SK-N-SH (cell line): ENCODE data around the gene GRIN1. TPM values are rescaled to one million over a fixed set of nuclear protein-coding genes. Genes with fewer than 3 reads are reported as not detected.

Source experiments
- CTCF ChIA-PET: fragments of 300-600, 350-600 bp; formaldehyde crosslinking; extraction: SDS; loops from one replicate; lab custom pipeline; 2021; lab: Yijun Ruan, JAX
- POLR2A ChIA-PET: fragments of 350-600 bp; sonication (Branson Sonifier 250); formaldehyde crosslinking; extraction: SDS; loops from one replicate; lab custom pipeline; 2020; ENCODE audit warnings: antibody characterized with exemption, inconsistent platforms; lab: Yijun Ruan, JAX
- DNase-seq: peaks from one replicate; pipeline ENCODE4 v3.0.0; 2012
- H2AFZ ChIP-seq: fragments of 200-600 bp; sonication (generic); 2 replicates; pipeline ENCODE4 v1.8.1; 2016; ENCODE audit warnings: antibody characterized with exemption, mild to moderate bottlenecking, low read depth
- H3F3A ChIP-seq: fragments of 200-600 bp; sonication (generic); replicated peaks from 2 replicates; pipeline ENCODE3; 2016; ENCODE audit warnings: antibody characterized with exemption, mild to moderate bottlenecking; ENCODE audit not compliant: insufficient read depth
- H3K27ac ChIP-seq, 2 experiments: fragments of 200-500 bp in 1 of 2; fragments of 200-600 bp in 1 of 2; sonication (Bioruptor generic) in 1 of 2; sonication (generic), shearing (Covaris generic) in 1 of 2; 2 replicates each; pipeline versions ENCODE4 v1.5.1 to v1.6.1; 2014 to 2016; ENCODE audit warnings: low read depth in 2 of 2, inconsistent platforms in 1 of 2, low read length in 1 of 2, mild to moderate bottlenecking in 1 of 2, mixed read lengths in 1 of 2
- H3K27me3 ChIP-seq: fragments of 200-600 bp; sonication (generic), shearing (Covaris generic); 2 replicates; pipeline ENCODE4 v1.6.1; 2016; ENCODE audit warnings: mixed run types; ENCODE audit not compliant: insufficient read depth
- H3K36me3 ChIP-seq, 2 experiments: fragments of 200-500 bp in 1 of 2; fragments of 200-600 bp in 1 of 2; sonication (Bioruptor generic) in 1 of 2; sonication (generic) in 1 of 2; replicated peaks in 1 of 2; 2 replicates each; pipeline versions ENCODE3 to v1.5.1; 2014 to 2016; ENCODE audit warnings: low read length in 1 of 2, mild to moderate bottlenecking in 1 of 2; ENCODE audit not compliant: insufficient read depth in 2 of 2, control insufficient read depth in 1 of 2
- H3K4me1 ChIP-seq, 2 experiments: fragments of 200-500 bp in 1 of 2; fragments of 200-600 bp in 1 of 2; sonication (Bioruptor generic) in 1 of 2; sonication (generic), shearing (Covaris generic) in 1 of 2; 2 replicates each; pipeline versions ENCODE4 v1.5.1 to v1.6.1; 2014 to 2016; ENCODE audit warnings: low read depth in 1 of 2, low read length in 1 of 2, mixed run types in 1 of 2; ENCODE audit not compliant: insufficient read depth in 2 of 2, control insufficient read depth in 1 of 2
- H3K4me2 ChIP-seq: fragments of 200-600 bp; sonication (generic), shearing (Covaris generic); 2 replicates; pipeline ENCODE4 v1.6.1; 2017; ENCODE audit warnings: mixed run types
- H3K4me3 ChIP-seq, 2 experiments: fragments of 200-500 bp in 1 of 2; fragments of 200-600 bp in 1 of 2; sonication (Bioruptor generic) in 1 of 2; sonication (generic), shearing (Covaris generic) in 1 of 2; 2 replicates each; pipeline versions ENCODE4 v1.5.1 to v1.8.1; 2014 to 2016; ENCODE audit warnings: low read depth in 2 of 2, inconsistent platforms in 1 of 2, low read length in 1 of 2, mild to moderate bottlenecking in 1 of 2, mixed read lengths in 1 of 2, moderate library complexity in 1 of 2
- H3K79me2 ChIP-seq: fragments of 200-600 bp; sonication (generic); 2 replicates; pipeline ENCODE4 v1.8.1; 2017; ENCODE audit warnings: mild to moderate bottlenecking; ENCODE audit not compliant: insufficient read depth
- H3K9ac ChIP-seq: fragments of 200-600 bp; sonication (generic); 2 replicates; pipeline ENCODE4 v1.6.1; 2017; ENCODE audit warnings: mixed run types
- H3K9me2 ChIP-seq: fragments of 200-600 bp; sonication (generic); 2 replicates; pipeline ENCODE4 v1.6.1; 2017; ENCODE audit warnings: mixed run types
- H3K9me3 ChIP-seq: fragments of 200-600 bp; sonication (generic); 2 replicates; pipeline ENCODE4 v1.6.1; 2017; ENCODE audit warnings: mixed run types, mild to moderate bottlenecking, moderate library complexity
- H4K20me1 ChIP-seq: fragments of 200-600 bp; sonication (generic); 2 replicates; pipeline ENCODE4 v1.6.1; 2017; ENCODE audit warnings: mild to moderate bottlenecking, mixed run types; ENCODE audit not compliant: insufficient read depth
- ELF1 ChIP-seq: IDR thresholded peaks from 2 replicates; pipeline ENCODE4 v1.4.0; 2012
- EZH2phosphoT487 ChIP-seq: fragments of 200-600 bp; sonication (generic); IDR thresholded peaks from 2 replicates; pipeline ENCODE4 v1.6.1; 2017; ENCODE audit warnings: low read depth, mixed run types, mild to moderate bottlenecking, antibody characterized with exemption, moderate library complexity, borderline replicate concordance
- FOSL2 ChIP-seq: IDR thresholded peaks from 2 replicates; pipeline ENCODE4 v1.4.0; 2012; ENCODE audit warnings: low read depth, mild to moderate bottlenecking, moderate library complexity, borderline replicate concordance
- FOXJ3 ChIP-seq: sonication (generic); formaldehyde crosslinking; IDR thresholded peaks from 2 replicates; pipeline ENCODE4 v1.5.1; 2020; ENCODE audit warnings: mild to moderate bottlenecking, missing genetic modification reagents
- JUND ChIP-seq: IDR thresholded peaks from 2 replicates; pipeline ENCODE4 v1.4.0; 2012
- MEF2A ChIP-seq: IDR thresholded peaks from 2 replicates; pipeline ENCODE4 v1.4.0; 2012; ENCODE audit warnings: low read depth, borderline replicate concordance
- MXI1 ChIP-seq: IDR thresholded peaks from 2 replicates; pipeline ENCODE4 v1.6.1; 2012; ENCODE audit warnings: mild to moderate bottlenecking, low read depth, low read length, improper control_type of control experiment
- NFIC ChIP-seq: IDR thresholded peaks from 2 replicates; pipeline ENCODE4 v1.4.0; 2012; ENCODE audit warnings: borderline replicate concordance
- NRF1 ChIP-seq: IDR thresholded peaks from 2 replicates; pipeline ENCODE4 v1.6.1; 2012; ENCODE audit warnings: low read depth, mild to moderate bottlenecking, low read length
- RAD21 ChIP-seq: IDR thresholded peaks from 2 replicates; pipeline ENCODE4 v1.6.1; 2012; ENCODE audit warnings: mild to moderate bottlenecking, low read length
- TEAD4 ChIP-seq: IDR thresholded peaks from 2 replicates; pipeline ENCODE4 v1.4.0; 2012; ENCODE audit warnings: mild to moderate bottlenecking, borderline replicate concordance; ENCODE audit not compliant: insufficient read depth
- WGBS: methylation state at CpG from one replicate; pipeline ENCODE4 v1.1.6; 2017; ENCODE audit warnings: low lambda C conversion rate; 5-methylcytosine and 5-hydroxymethylcytosine counted together
- polyA plus RNA-seq, 3 experiments: library from polyadenylated mRNA; depleted of rRNA; stranded (reverse); fragments of >200 nt; gene quantifications; 2 replicates each; pipeline ENCODE4 v1.2.3, GENCODE V29; 2012
- TF ChIP-seq, protein P1 (sequence below): fragments of 200-600 bp; sonication (generic); IDR thresholded peaks from 2 replicates; pipeline ENCODE4 v1.6.1; 2017; ENCODE audit warnings: antibody characterized with exemption, mild to moderate bottlenecking, moderate library complexity
- TF ChIP-seq, protein P2 (sequence below): fragments of 150-350 bp; IDR thresholded peaks from 2 replicates; pipeline ENCODE4 v1.6.1; 2017; ENCODE audit warnings: antibody characterized with exemption, low read length, low read depth, borderline replicate concordance
- TF ChIP-seq, protein P3 (sequence below): IDR thresholded peaks from 2 replicates; pipeline ENCODE4 v1.4.0; 2012; ENCODE audit warnings: low read depth, borderline replicate concordance
- TF ChIP-seq, protein P4 (sequence below): IDR thresholded peaks from 2 replicates; pipeline ENCODE4; 2012
- TF ChIP-seq, protein P5 (sequence below): IDR thresholded peaks from 2 replicates; pipeline ENCODE4 v1.4.0; 2012; ENCODE audit warnings: low read depth
- TF ChIP-seq, protein P6 (sequence below): IDR thresholded peaks from 2 replicates; pipeline ENCODE4 v1.6.1; 2012; ENCODE audit warnings: mild to moderate bottlenecking, low read depth, low read length, moderate library complexity

The GRIN1 gene
- polyA plus RNA-seq, 1 of the 3 experiments (the other 2 are of a cell fraction), result not detected

DNA sequence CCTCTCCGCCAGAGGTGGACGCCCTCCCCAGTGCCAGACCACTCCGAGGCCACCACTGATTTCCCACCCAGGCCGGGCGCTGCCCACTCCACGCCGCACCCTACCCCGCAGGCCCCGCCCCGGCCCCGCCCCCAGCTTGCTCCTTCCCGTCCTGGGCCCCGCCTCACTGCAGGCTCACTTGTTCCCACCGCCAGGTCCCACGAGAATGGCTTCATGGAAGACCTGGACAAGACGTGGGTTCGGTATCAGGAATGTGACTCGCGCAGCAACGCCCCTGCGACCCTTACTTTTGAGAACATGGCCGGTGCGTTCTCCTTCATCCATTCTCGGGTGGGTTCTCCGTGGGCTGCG lies 24.4 kb downstream of the GRIN1 start:
- H3K36me3 ChIP-seq, result no peaks in the 10 kb centered on the region
- TF ChIP-seq TEAD4, result no peak
- TF ChIP-seq, protein P1, sequence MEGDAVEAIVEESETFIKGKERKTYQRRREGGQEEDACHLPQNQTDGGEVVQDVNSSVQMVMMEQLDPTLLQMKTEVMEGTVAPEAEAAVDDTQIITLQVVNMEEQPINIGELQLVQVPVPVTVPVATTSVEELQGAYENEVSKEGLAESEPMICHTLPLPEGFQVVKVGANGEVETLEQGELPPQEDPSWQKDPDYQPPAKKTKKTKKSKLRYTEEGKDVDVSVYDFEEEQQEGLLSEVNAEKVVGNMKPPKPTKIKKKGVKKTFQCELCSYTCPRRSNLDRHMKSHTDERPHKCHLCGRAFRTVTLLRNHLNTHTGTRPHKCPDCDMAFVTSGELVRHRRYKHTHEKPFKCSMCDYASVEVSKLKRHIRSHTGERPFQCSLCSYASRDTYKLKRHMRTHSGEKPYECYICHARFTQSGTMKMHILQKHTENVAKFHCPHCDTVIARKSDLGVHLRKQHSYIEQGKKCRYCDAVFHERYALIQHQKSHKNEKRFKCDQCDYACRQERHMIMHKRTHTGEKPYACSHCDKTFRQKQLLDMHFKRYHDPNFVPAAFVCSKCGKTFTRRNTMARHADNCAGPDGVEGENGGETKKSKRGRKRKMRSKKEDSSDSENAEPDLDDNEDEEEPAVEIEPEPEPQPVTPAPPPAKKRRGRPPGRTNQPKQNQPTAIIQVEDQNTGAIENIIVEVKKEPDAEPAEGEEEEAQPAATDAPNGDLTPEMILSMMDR, result no peak
- no peak for TF ChIP-seq FOSL2
- no peak for TF ChIP-seq MEF2A
- TF ChIP-seq, protein P2, sequence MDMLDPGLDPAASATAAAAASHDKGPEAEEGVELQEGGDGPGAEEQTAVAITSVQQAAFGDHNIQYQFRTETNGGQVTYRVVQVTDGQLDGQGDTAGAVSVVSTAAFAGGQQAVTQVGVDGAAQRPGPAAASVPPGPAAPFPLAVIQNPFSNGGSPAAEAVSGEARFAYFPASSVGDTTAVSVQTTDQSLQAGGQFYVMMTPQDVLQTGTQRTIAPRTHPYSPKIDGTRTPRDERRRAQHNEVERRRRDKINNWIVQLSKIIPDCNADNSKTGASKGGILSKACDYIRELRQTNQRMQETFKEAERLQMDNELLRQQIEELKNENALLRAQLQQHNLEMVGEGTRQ, result no peak
- TF ChIP-seq FOXJ3 (CRISPR knock-in tag), result no peak
- no peak for TF ChIP-seq MXI1
- no peak for TF ChIP-seq ELF1
- TF ChIP-seq, protein P3, sequence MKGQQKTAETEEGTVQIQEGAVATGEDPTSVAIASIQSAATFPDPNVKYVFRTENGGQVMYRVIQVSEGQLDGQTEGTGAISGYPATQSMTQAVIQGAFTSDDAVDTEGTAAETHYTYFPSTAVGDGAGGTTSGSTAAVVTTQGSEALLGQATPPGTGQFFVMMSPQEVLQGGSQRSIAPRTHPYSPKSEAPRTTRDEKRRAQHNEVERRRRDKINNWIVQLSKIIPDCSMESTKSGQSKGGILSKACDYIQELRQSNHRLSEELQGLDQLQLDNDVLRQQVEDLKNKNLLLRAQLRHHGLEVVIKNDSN, result no peak
- TF ChIP-seq EZH2phosphoT487, result no peak
- ChIA-PET POLR2A (no interaction called here), CTCF (interaction anchor here (1.1 kb wide), 1 partner anchor 9 kb away, joined by 3 read pairs; no protein-coding TSS in a partner anchor)
- H3K79me2 ChIP-seq, result no peaks in the 10 kb centered on the region
- H2AFZ ChIP-seq, result no peak overlapping the region
- no peaks in the 10 kb centered on the region for H4K20me1 ChIP-seq
- H3K4me3 ChIP-seq, result no peak overlapping the region
- H3K9me3 ChIP-seq, result no peaks in the 10 kb centered on the region
- no peaks in the 10 kb centered on the region for H3K9me2 ChIP-seq
- H3K4me2 ChIP-seq, result no peak overlapping the region
- H3K27me3 ChIP-seq, result peaks cover 27% of the 10 kb centered on the region
- no peaks in the 10 kb centered on the region for H3F3A ChIP-seq
- no peak overlapping the region for H3K27ac ChIP-seq
- 70% methylated on average over 22 of the region's 26 CpGs for WGBS
- H3K9ac ChIP-seq, result no peak overlapping the region
- DNase-seq, result no peak
- peaks cover 0 to 3% of the 10 kb centered on the region in 2 experiments; a peak in 1 of 4 replicates for H3K4me1 ChIP-seq

DNA sequence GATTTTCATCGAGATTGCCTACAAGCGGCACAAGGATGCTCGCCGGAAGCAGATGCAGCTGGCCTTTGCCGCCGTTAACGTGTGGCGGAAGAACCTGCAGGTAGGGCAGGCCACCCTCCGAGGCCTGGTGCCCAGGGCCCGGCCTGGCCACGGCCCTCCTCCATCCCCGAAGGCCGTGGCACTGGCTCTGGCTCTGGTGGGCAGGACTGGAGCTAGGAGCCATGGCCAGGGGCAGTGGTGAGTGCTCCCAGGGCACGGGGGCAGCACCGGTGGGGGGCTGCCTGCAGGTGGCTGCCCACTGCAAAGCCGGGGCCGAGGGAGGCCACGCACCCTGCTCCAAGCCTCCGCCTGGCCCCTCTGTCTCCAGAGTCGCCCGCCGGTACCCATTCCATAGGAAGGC lies 24.9 kb downstream of the GRIN1 start:
- CTCF ChIA-PET, result interaction anchor here (1.1 kb wide), 1 partner anchor 9 kb away, joined by 3 read pairs; no protein-coding TSS in a partner anchor
- H3K9me3 ChIP-seq, result no peaks in the 10 kb centered on the region
- no peak overlapping the region for H2AFZ ChIP-seq
- no peaks in the 10 kb centered on the region for H3F3A ChIP-seq
- no peaks in the 10 kb centered on the region for H4K20me1 ChIP-seq
- TF ChIP-seq, protein P4, sequence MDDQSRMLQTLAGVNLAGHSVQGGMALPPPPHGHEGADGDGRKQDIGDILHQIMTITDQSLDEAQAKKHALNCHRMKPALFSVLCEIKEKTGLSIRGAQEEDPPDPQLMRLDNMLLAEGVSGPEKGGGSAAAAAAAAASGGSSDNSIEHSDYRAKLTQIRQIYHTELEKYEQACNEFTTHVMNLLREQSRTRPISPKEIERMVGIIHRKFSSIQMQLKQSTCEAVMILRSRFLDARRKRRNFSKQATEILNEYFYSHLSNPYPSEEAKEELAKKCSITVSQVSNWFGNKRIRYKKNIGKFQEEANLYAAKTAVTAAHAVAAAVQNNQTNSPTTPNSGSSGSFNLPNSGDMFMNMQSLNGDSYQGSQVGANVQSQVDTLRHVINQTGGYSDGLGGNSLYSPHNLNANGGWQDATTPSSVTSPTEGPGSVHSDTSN, result no peak
- TF ChIP-seq NRF1, result no peak
- no peak for TF ChIP-seq FOSL2
- TF ChIP-seq, protein P5, sequence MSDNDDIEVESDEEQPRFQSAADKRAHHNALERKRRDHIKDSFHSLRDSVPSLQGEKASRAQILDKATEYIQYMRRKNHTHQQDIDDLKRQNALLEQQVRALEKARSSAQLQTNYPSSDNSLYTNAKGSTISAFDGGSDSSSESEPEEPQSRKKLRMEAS, result no peak
- TF ChIP-seq RAD21, result no peak
- TF ChIP-seq NFIC, result no peak
- TF ChIP-seq JUND, result no peak
- TF ChIP-seq, protein P6, sequence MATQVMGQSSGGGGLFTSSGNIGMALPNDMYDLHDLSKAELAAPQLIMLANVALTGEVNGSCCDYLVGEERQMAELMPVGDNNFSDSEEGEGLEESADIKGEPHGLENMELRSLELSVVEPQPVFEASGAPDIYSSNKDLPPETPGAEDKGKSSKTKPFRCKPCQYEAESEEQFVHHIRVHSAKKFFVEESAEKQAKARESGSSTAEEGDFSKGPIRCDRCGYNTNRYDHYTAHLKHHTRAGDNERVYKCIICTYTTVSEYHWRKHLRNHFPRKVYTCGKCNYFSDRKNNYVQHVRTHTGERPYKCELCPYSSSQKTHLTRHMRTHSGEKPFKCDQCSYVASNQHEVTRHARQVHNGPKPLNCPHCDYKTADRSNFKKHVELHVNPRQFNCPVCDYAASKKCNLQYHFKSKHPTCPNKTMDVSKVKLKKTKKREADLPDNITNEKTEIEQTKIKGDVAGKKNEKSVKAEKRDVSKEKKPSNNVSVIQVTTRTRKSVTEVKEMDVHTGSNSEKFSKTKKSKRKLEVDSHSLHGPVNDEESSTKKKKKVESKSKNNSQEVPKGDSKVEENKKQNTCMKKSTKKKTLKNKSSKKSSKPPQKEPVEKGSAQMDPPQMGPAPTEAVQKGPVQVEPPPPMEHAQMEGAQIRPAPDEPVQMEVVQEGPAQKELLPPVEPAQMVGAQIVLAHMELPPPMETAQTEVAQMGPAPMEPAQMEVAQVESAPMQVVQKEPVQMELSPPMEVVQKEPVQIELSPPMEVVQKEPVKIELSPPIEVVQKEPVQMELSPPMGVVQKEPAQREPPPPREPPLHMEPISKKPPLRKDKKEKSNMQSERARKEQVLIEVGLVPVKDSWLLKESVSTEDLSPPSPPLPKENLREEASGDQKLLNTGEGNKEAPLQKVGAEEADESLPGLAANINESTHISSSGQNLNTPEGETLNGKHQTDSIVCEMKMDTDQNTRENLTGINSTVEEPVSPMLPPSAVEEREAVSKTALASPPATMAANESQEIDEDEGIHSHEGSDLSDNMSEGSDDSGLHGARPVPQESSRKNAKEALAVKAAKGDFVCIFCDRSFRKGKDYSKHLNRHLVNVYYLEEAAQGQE, result no peak
- no peak for TF ChIP-seq FOXJ3 (CRISPR knock-in tag)
- H3K79me2 ChIP-seq, result no peaks in the 10 kb centered on the region
- POLR2A ChIA-PET, result no interaction called here
- H3K36me3 ChIP-seq, result no peaks in the 10 kb centered on the region
- H3K4me1 ChIP-seq, result peaks cover 0 to under 1% of the 10 kb centered on the region in 2 experiments; a peak in 1 of 4 replicates
- WGBS, result 87% methylated on average over 6 of the region's 22 CpGs
- H3K4me3 ChIP-seq, result no peak overlapping the region
- no peaks in the 10 kb centered on the region for H3K9me2 ChIP-seq
- H3K27me3 ChIP-seq, result peaks cover 27% of the 10 kb centered on the region
- no peak overlapping the region for H3K9ac ChIP-seq
- no peak overlapping the region for H3K27ac ChIP-seq
- no peak for DNase-seq
- H3K4me2 ChIP-seq, result no peak overlapping the region
